Measurements from ENCODE around the gene CEMIP. TPM values are rescaled to one million over a fixed set of nuclear protein-coding genes. Genes with fewer than 3 reads are reported as not detected.

Gene CEMIP
- total RNA-seq, 1 experiment from 2014 or later, result 3.1 TPM

GRCh38 chr15:80940331-80940730 is 161.2 kb downstream of the CEMIP start:
- BruUV-seq (replicated peaks), result no TSS peak
- no peak overlapping the region for H3K4me2 ChIP-seq (ENCODE audit: low read length)
- H3K79me2 ChIP-seq (ENCODE audit: low read length), result no peaks in the 10 kb centered on the region
- H3K9me3 ChIP-seq (ENCODE audit: low read length), result no peaks in the 10 kb centered on the region
- no peak overlapping the region for H3K27ac ChIP-seq (ENCODE audit: low read length)
- H3K9me2 ChIP-seq (replicated peaks; ENCODE audit: low read length), result no peaks in the 10 kb centered on the region
- no peak overlapping the region for H3K4me3 ChIP-seq (ENCODE audit: low read length)
- H3K9ac ChIP-seq (ENCODE audit: low read length), result no peak overlapping the region
- ChIA-PET CTCF (no interaction called here), POLR2A (ENCODE audit: unreplicated experiment) (no interaction called here)
- ATAC-seq (no peak), DNase-seq (no peak)
- H3K4me1 ChIP-seq (ENCODE audit: insufficient read depth, low read length), result no peaks in the 10 kb centered on the region
- TF ChIP-seq EZH2 (IDR thresholded peaks at IDR 0.05; ENCODE audit: low read length, unreplicated experiment) (no peak), EZH2phosphoT487 (IDR thresholded peaks at IDR 0.05; ENCODE audit: borderline replicate concordance, low read length) (no peak), CTCF (conservative IDR thresholded peaks at IDR 0.05; ENCODE audit: low read depth, low read length) (no peak)
- H3F3A ChIP-seq (ENCODE audit: low read length, unreplicated experiment), result no peaks in the 10 kb centered on the region
- H3K36me3 ChIP-seq (ENCODE audit: low read depth, low read length), result peaks cover 4% of the 10 kb centered on the region; the same call in 1 of the 2 replicates
- intact Hi-C loops (cut with micrococcal nuclease), result no loop called here
- no peaks in the 10 kb centered on the region for H3K27me3 ChIP-seq (ENCODE audit: low read length)
- no peaks in the 10 kb centered on the region for H4K20me1 ChIP-seq (ENCODE audit: low read length)
- H2AFZ ChIP-seq (ENCODE audit: low read length), result no peak overlapping the region

- DNase-seq (no peak), ATAC-seq (no peak)
- Histone ChIP-seq H4K20me1 (ENCODE audit: low read length) (no peaks in the 10 kb centered on the region), H3K27me3 (ENCODE audit: low read length) (no peaks in the 10 kb centered on the region), H3K9me2 (replicated peaks; ENCODE audit: low read length) (no peaks in the 10 kb centered on the region), H3K9ac (ENCODE audit: low read length) (no peak overlapping the region), H3K4me3 (ENCODE audit: low read length) (no peak overlapping the region), H3K79me2 (ENCODE audit: low read length) (no peaks in the 10 kb centered on the region), H3F3A (ENCODE audit: low read length, unreplicated experiment) (no peaks in the 10 kb centered on the region), H3K36me3 (ENCODE audit: low read depth, low read length) (peaks cover 4% of the 10 kb centered on the region; the same call in 1 of the 2 replicates), H2AFZ (ENCODE audit: low read length) (no peak overlapping the region), H3K27ac (ENCODE audit: low read length) (no peak overlapping the region), H3K4me2 (ENCODE audit: low read length) (no peak overlapping the region), H3K9me3 (ENCODE audit: low read length) (no peaks in the 10 kb centered on the region), H3K4me1 (ENCODE audit: insufficient read depth, low read length) (no peaks in the 10 kb centered on the region)
- no TSS peak for BruUV-seq (replicated peaks)
- TF ChIP-seq CTCF (conservative IDR thresholded peaks at IDR 0.05; ENCODE audit: low read depth, low read length), result no peak
- no peak for TF ChIP-seq EZH2 (IDR thresholded peaks at IDR 0.05; ENCODE audit: low read length, unreplicated experiment)
- TF ChIP-seq EZH2phosphoT487 (IDR thresholded peaks at IDR 0.05; ENCODE audit: borderline replicate concordance, low read length), result no peak
- ChIA-PET CTCF (no interaction called here), POLR2A (ENCODE audit: unreplicated experiment) (no interaction called here)
- intact Hi-C loops (cut with micrococcal nuclease), result no loop called here
Measured at GRCh38 chr15:80940851-80941250, 161.7 kb downstream of the CEMIP start.

- POLR2A ChIA-PET (ENCODE audit: unreplicated experiment), result no interaction called here
- H3K9me2 ChIP-seq (replicated peaks; ENCODE audit: low read length), result no peaks in the 10 kb centered on the region
- ATAC-seq, result no peak
Measured at GRCh38 chr15:80942266-80942665, 163.1 kb downstream of the CEMIP start.

More at GRCh38 chr15:80942266-80942665, 163.1 kb downstream of the CEMIP start:
- Histone ChIP-seq H3K36me3 (ENCODE audit: low read depth, low read length) (peaks cover 4% of the 10 kb centered on the region; the same call in 1 of the 2 replicates), H2AFZ (ENCODE audit: low read length) (no peak overlapping the region), H3K79me2 (ENCODE audit: low read length) (no peaks in the 10 kb centered on the region), H3K4me3 (ENCODE audit: low read length) (no peak overlapping the region), H3K9me3 (ENCODE audit: low read length) (no peaks in the 10 kb centered on the region), H3K4me1 (ENCODE audit: insufficient read depth, low read length) (no peaks in the 10 kb centered on the region), H3K9ac (ENCODE audit: low read length) (no peak overlapping the region), H4K20me1 (ENCODE audit: low read length) (no peaks in the 10 kb centered on the region), H3K27me3 (ENCODE audit: low read length) (no peaks in the 10 kb centered on the region), H3K27ac (ENCODE audit: low read length) (no peak overlapping the region), H3K4me2 (ENCODE audit: low read length) (no peak overlapping the region), H3F3A (ENCODE audit: low read length, unreplicated experiment) (no peaks in the 10 kb centered on the region)
- CTCF ChIA-PET, result no interaction called here
- TF ChIP-seq CTCF (conservative IDR thresholded peaks at IDR 0.05; ENCODE audit: low read depth, low read length) (no peak), EZH2 (IDR thresholded peaks at IDR 0.05; ENCODE audit: low read length, unreplicated experiment) (no peak), EZH2phosphoT487 (IDR thresholded peaks at IDR 0.05; ENCODE audit: borderline replicate concordance, low read length) (no peak)
- intact Hi-C loops (cut with micrococcal nuclease), result no loop called here
- DNase-seq, result no peak
- no TSS peak for BruUV-seq (replicated peaks)

Measured in PC-3 (cell line).